NCI-H524 treated with DMSO at 0.1 percent for 48 hours (cell line): ENCODE results near the gene DNAH17.
A peak's percentile ranks its signal among the peaks of the same experiment; 100 is the strongest.

Experiments used
- DNase-seq: peaks from one replicate; lab custom pipeline; 2025; lab: John Stamatoyannopoulos, UW

The DNAH17 gene

GRCh38 chr17:78544881-78545755, 32.1 kb downstream of the DNAH17 start:
- no peak for DNase-seq

GRCh38 chr17:78541488-78542206, 35.5 kb downstream of the DNAH17 start:
- no peak for DNase-seq

GRCh38 chr17:78539781-78540180, 37.4 kb downstream of the DNAH17 start:
- no peak for DNase-seq

GRCh38 chr17:78538033-78538776, 39.0 kb downstream of the DNAH17 start:
- DNase-seq: no peak

- DNase-seq: no peak
Observed at GRCh38 chr17:78537217-78537860, 39.9 kb downstream of the DNAH17 start.

- DNase-seq: no peak
Observed at GRCh38 chr17:78535273-78536197, 41.7 kb downstream of the DNAH17 start.

- no peak for DNase-seq
Observed at GRCh38 chr17:78534492-78535272, 42.5 kb downstream of the DNAH17 start.

GRCh38 chr17:78532922-78533640, 44.1 kb downstream of the DNAH17 start:
- DNase-seq: no peak

- no peak for DNase-seq
Observed at GRCh38 chr17:78532311-78532710, 44.9 kb downstream of the DNAH17 start.

- no peak for DNase-seq
Observed at GRCh38 chr17:78530675-78531074, 46.5 kb downstream of the DNAH17 start.

GRCh38 chr17:78529871-78530670, 47.1 kb downstream of the DNAH17 start:
- DNase-seq: peak; percentile 99

- DNase-seq: no peak
Observed at GRCh38 chr17:78529251-78529650, 47.9 kb downstream of the DNAH17 start.

GRCh38 chr17:78528541-78528940, 48.7 kb downstream of the DNAH17 start:
- DNase-seq: peak; percentile 97

GRCh38 chr17:78527345-78527744, 49.9 kb downstream of the DNAH17 start:
- DNase-seq: no peak

- DNase-seq: peak; percentile 14
Observed at GRCh38 chr17:78526231-78527025, 50.8 kb downstream of the DNAH17 start.

GRCh38 chr17:78525511-78526160, 51.6 kb downstream of the DNAH17 start:
- no peak for DNase-seq

- DNase-seq: no peak
Observed at GRCh38 chr17:78524870-78525510, 52.2 kb downstream of the DNAH17 start.
